Measurements from ENCODE around the gene TMEM164.

- TF ChIP-seq CTCF (IDR thresholded peaks at IDR 0.05; ENCODE audit: insufficient read depth, low read depth, low read length) (no peak), EZH2 (IDR thresholded peaks at IDR 0.05; ENCODE audit: insufficient read depth, low read length) (no peak)
Measured at GRCh38 chrX:110013968-110014367, 11.1 kb downstream of the TMEM164 start.
